ENCODE measurements around the gene TMEM128.

DNA sequence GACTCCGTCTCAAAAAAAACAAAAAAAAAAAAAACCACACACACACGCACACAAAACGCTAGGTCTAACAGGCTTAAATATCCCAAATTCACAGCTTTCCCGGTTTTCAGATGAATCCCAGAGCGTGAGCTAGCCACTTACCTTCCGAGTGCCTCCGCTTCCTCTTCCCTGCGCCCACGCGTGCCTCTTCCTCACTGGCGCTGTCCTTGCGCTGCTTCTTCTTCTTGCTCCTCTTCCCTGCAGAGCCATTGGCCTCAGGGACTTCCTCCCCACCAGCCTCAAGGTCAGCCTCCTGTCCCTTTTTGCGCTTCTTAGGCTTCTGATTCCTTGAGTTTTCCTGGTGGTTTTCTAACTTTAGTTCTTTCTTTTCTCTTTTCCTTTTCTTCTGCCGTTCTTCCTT is 26.2 kb upstream of the TMEM128 start:
- TF ChIP-seq, protein P1, sequence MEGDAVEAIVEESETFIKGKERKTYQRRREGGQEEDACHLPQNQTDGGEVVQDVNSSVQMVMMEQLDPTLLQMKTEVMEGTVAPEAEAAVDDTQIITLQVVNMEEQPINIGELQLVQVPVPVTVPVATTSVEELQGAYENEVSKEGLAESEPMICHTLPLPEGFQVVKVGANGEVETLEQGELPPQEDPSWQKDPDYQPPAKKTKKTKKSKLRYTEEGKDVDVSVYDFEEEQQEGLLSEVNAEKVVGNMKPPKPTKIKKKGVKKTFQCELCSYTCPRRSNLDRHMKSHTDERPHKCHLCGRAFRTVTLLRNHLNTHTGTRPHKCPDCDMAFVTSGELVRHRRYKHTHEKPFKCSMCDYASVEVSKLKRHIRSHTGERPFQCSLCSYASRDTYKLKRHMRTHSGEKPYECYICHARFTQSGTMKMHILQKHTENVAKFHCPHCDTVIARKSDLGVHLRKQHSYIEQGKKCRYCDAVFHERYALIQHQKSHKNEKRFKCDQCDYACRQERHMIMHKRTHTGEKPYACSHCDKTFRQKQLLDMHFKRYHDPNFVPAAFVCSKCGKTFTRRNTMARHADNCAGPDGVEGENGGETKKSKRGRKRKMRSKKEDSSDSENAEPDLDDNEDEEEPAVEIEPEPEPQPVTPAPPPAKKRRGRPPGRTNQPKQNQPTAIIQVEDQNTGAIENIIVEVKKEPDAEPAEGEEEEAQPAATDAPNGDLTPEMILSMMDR (IDR thresholded peaks at IDR 0.05; ENCODE audit: poor library complexity) = no peak
- no peak for TF ChIP-seq EZH2phosphoT487 (IDR thresholded peaks at IDR 0.05; ENCODE audit: low read depth, severe bottlenecking, unreplicated experiment)
